Fibroblast of the aortic adventitia (primary cell): ENCODE data around the gene INSRR. TPM values are rescaled to one million over a fixed set of nuclear protein-coding genes. Genes with fewer than 3 reads are reported as not detected.
A peak's percentile ranks its signal among the peaks of the same experiment; 100 is the strongest.

Source experiments
- DNase-seq: peaks from one replicate; pipeline ENCODE4 v3.0.0-alpha.2; 2010; ENCODE audit warnings: low read depth
- H3K4me3 ChIP-seq: 2 replicates; pipeline ENCODE4 v1.5.1; 2011; ENCODE audit warnings: low read depth, mild to moderate bottlenecking, control low read depth, low read length, moderate library complexity
- CTCF ChIP-seq: IDR thresholded peaks from 2 replicates; pipeline ENCODE4 v1.5.1; 2011; ENCODE audit warnings: mild to moderate bottlenecking, low read length, control low read depth, inconsistent platforms; ENCODE audit not compliant: insufficient read depth
- total RNA-seq: library from RNA; depleted of rRNA; stranded (reverse); fragments of >200 nt; gene quantifications from 2 replicates; pipeline ENCODE4 v1.2.3, GENCODE V29; 2012; ENCODE audit warnings: low replicate concordance

Gene INSRR
- total RNA-seq, 1 donor, result not detected

- DNase-seq, result no peak
- H3K4me3 ChIP-seq, result no peak overlapping the region
- no peak for TF ChIP-seq CTCF
These were observed 42.9 kb downstream of the INSRR start for GRCh38 chr1:156815961-156816422.

DNA sequence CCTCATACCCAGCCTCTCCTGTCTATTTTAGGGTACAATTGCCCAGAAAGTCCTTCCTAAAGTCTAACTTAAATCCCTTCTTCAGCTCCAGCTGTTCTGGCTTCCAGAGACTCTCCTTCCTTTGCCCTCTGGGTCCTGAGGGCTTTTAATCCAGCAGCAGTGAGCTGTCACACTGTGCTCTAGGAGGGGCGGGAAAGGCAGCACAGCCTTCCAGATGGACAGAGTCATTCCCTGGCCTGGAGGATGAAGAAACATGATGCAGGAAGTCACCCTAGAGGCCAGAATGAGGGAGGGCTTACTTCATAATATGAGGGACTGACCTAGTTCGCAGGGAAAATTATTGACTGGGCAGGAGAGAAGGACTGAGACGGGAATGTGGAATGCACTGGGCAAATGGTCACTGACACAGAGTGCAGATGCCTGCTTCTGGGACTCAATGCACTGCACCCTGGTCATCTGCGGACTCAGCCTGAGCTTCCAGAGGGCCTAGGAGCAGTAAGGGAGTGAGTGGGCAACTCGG lies 43.5 kb downstream of the INSRR start:
- peak; percentile 5 for TF ChIP-seq CTCF
- DNase-seq, result peak; percentile 77
- no peak overlapping the region for H3K4me3 ChIP-seq

- no peak overlapping the region for H3K4me3 ChIP-seq
These were observed 44.2 kb downstream of the INSRR start for GRCh38 chr1:156814571-156815260.

GRCh38 chr1:156813750-156814570 lies 45.0 kb downstream of the INSRR start:
- DNase-seq, result no peak
- TF ChIP-seq CTCF, result peak; percentile 61
- H3K4me3 ChIP-seq, result peak overlapping the region; percentile 31

More at GRCh38 chr1:156814571-156815260, 44.2 kb downstream of the INSRR start:
- DNase-seq, result no peak
- no peak for TF ChIP-seq CTCF

DNA sequence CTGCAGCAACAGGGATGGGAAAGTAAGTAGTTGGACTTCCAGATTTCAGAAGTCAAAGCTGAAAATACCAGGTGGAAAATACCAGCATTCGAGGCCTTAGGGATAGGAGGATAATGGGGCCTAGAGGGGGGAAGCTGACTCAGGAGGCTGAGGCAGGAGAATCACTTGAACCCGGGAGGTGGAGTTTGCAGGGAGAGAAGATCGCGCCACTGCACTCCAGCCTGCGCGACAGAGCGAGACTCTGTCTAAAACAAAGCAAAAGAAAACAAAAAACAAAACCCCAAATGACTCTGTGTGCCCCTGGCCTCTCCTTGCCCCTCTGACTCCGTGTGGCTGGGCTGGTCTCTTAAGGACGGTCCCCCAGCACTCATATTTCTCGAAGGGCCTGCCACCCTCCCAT lies 45.6 kb downstream of the INSRR start:
- DNase-seq, result no peak
- H3K4me3 ChIP-seq, result no peak overlapping the region
- TF ChIP-seq CTCF, result no peak

GRCh38 chr1:156812293-156812990 lies 46.5 kb downstream of the INSRR start:
- no peak for TF ChIP-seq CTCF
- H3K4me3 ChIP-seq, result no peak overlapping the region
- DNase-seq, result no peak
